Stomach (tissue), 9 donors: ENCODE data around the gene ZCCHC7. TPM values are rescaled to one million over a fixed set of nuclear protein-coding genes. Genes with fewer than 3 reads are reported as not detected.

Experiments used
- DNase-seq, 2 donors: peaks; one replicate each; pipeline versions ENCODE4 v3.0.0 to v3.0.0-alpha.2; 2013 to 2019
- H3K27ac ChIP-seq, 5 donors: fragments of 200-600 bp in 4 of 5; sonication (generic) in 4 of 5; one replicate each; pipeline ENCODE4 v1.5.1; 2013 to 2019; ENCODE audit warnings: mild to moderate bottlenecking in 1 of 5, moderate library complexity in 1 of 5
- H3K27me3 ChIP-seq, 3 donors: fragments of 200-600 bp; sonication (generic); one replicate each; pipeline ENCODE4 v1.5.1; 2017 to 2019; ENCODE audit warnings: mixed run types in 1 of 3
- H3K36me3 ChIP-seq, 4 donors: fragments of 200-600 bp; sonication (generic); 1 replicate in 3 of 4; 2 replicates in 1 of 4; pipeline ENCODE4 v1.5.1; 2016 to 2019
- H3K4me1 ChIP-seq, 4 donors: fragments of 200-600 bp; sonication (generic); one replicate each; pipeline ENCODE4 v1.5.1; 2016 to 2019
- H3K4me3 ChIP-seq, 4 donors: fragments of 200-600 bp; sonication (generic) in 3 of 4; one replicate each; pipeline ENCODE4 v1.5.1; 2016 to 2019; ENCODE audit warnings: mild to moderate bottlenecking in 1 of 4
- H3K9me3 ChIP-seq, 4 donors: fragments of 200-600 bp; sonication (generic); one replicate each; pipeline ENCODE4 v1.5.1; 2016 to 2019
- EP300 ChIP-seq: sonication (generic); formaldehyde crosslinking; IDR thresholded peaks from one replicate; pipeline ENCODE4 v1.6.1; 2017; ENCODE audit warnings: antibody characterized with exemption
- POLR2A ChIP-seq, 4 donors: fragments of 450-650 bp; IDR thresholded peaks; one replicate each; pipeline ENCODE4 v1.6.1; 2016; ENCODE audit warnings: antibody characterized with exemption in 4 of 4, control low read depth in 2 of 4, mild to moderate bottlenecking in 1 of 4, moderate library complexity in 1 of 4
- POLR2AphosphoS5 ChIP-seq, 3 donors: sonication (generic); formaldehyde crosslinking; IDR thresholded peaks; one replicate each; pipeline ENCODE4 v1.6.1; 2016; ENCODE audit warnings: antibody characterized with exemption in 3 of 3
- WGBS, 5 donors: extraction: QIAGEN DNeasy Blood & Tissue Kit in 3 of 5; methylation state at CpG; one replicate each; pipeline versions ENCODE4 v1.1.5 to v1.1.7; 2013 to 2018; 5-methylcytosine and 5-hydroxymethylcytosine counted together
- intact Hi-C: fragments of 100-400 bp; cut with DNase I; formaldehyde crosslinking; loops from one replicate; pipeline ENCODE4 v1.15.1; 2023; ENCODE audit warnings: low total_unique reads
- polyA plus RNA-seq, 3 donors: library from polyadenylated mRNA; stranded (reverse); fragments of 200-250 nt; gene quantifications; one replicate each; pipeline ENCODE4 v1.2.3, GENCODE V29; 2013
- total RNA-seq, 5 donors: library from RNA; depleted of rRNA; stranded (reverse); fragments of >200 nt; gene quantifications; one replicate each; pipeline versions ENCODE4 v1.1.0 to v1.2.3, GENCODE V29; 2014 to 2016
- TF ChIP-seq, protein P1 (sequence below), 7 experiments: fragments of 450-650 bp in 4 of 7; fragments of 200-600 bp in 3 of 7; sonication (generic) in 3 of 7; IDR thresholded peaks; one replicate each; pipeline ENCODE4 v1.5.1; 2016 to 2019; ENCODE audit warnings: antibody characterized with exemption in 7 of 7, control low read depth in 2 of 7, mild to moderate bottlenecking in 1 of 7
- donor health status: healthy with polysubstance abuse.
- donor health status: Bipolar disorder and iron deficiency.
- donor health status: healthy.

The ZCCHC7 gene
- total and polyA plus RNA-seq, 8 donors: 7.9 to 67.1 (median 17.6) TPM

DNA sequence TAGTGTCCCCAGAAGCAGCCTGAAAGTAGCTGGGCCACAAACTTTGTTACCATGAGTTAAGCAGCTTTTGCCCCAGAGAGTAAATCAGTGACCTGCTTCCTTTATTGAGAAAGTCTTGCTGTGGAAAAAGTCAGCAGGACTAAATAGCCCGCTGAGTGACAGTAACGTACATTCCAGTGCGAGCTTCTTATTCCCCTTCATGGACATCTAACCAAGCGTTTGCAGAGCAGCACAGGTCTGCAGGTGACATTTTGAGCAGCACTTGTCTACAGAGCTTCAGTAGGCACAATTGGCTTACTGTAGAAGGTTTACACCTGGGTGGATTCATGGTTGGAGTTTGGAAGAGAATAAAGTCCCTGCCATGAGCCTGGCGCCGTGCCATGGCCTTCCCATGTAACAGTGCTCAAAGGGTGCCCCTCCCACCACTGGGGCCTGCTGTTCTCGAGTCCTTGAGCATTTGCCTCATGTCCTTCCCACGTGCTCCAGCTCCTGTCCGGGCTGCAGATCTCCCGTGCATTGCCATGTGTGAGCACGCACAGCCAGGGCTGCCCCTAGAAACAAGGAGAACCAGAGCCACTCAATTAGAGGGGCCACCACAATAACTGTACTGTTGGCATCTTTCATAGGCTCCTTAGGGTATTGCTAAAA, 260.8 kb downstream of the ZCCHC7 start:
- TF ChIP-seq, protein P1, sequence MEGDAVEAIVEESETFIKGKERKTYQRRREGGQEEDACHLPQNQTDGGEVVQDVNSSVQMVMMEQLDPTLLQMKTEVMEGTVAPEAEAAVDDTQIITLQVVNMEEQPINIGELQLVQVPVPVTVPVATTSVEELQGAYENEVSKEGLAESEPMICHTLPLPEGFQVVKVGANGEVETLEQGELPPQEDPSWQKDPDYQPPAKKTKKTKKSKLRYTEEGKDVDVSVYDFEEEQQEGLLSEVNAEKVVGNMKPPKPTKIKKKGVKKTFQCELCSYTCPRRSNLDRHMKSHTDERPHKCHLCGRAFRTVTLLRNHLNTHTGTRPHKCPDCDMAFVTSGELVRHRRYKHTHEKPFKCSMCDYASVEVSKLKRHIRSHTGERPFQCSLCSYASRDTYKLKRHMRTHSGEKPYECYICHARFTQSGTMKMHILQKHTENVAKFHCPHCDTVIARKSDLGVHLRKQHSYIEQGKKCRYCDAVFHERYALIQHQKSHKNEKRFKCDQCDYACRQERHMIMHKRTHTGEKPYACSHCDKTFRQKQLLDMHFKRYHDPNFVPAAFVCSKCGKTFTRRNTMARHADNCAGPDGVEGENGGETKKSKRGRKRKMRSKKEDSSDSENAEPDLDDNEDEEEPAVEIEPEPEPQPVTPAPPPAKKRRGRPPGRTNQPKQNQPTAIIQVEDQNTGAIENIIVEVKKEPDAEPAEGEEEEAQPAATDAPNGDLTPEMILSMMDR (IDR thresholded peaks at IDR 0.05): no peak
- TF ChIP-seq EP300 (no peak), POLR2AphosphoS5 (IDR thresholded peaks at IDR 0.05) (no peak), POLR2A (IDR thresholded peaks at IDR 0.05) (no peak)
- no peak for DNase-seq
- intact Hi-C loops: no loop called here
- Histone ChIP-seq H3K9me3 (no peaks in the 10 kb centered on the region), H3K27ac (no peak overlapping the region), H3K4me3 (no peak overlapping the region), H3K36me3 (no peaks in the 10 kb centered on the region), H3K27me3 (no peaks in the 10 kb centered on the region), H3K4me1 (no peaks in the 10 kb centered on the region)
- 81 to 90% (median 86%) methylated on average over 8 to 11 of the region's 11 CpGs for WGBS, 5 donors

DNA sequence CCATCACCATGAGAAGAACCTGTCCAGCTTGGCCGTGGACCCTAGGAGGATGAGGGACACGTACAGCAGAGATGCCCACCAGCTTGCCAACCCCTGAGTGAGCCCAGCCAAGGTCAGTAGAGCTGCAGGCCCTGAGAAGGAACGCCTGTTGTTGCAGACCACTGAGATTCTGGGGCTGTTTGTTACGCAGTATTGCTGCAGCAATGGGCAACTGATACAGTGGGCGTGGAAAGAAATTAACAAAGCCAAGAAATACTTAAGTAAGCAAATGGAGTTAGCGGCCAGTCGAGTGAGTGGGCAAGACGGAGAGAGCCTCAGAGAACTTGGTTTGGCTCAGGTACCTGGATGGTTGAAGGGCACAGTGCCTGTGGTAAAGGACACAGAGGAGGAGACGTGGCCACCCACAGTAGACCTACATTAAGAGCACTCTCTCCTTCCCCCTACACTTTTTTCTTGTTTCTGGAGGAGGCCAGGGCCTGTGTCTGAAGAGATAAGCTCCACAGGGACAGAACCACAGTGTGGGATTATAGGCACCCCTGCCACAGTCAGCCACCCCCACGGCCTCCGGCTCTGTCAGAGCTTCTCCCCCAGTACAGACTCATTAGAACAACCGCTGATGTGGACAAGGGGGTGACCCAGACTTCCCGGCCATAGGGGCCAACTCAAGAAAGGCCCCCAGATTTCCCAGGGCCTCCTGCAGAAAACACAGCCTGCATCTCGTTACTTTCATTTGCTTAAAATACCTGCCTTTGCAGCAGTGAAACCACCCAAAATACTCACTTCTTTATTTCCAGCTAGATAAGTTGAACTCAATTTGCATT, 262.0 kb downstream of the ZCCHC7 start:
- WGBS, 5 donors: 75 to 89% (median 87%) methylated on average over 14 of the region's 14 CpGs
- intact Hi-C loops: no loop called here
- Histone ChIP-seq H3K4me3 (no peak overlapping the region), H3K9me3 (no peaks in the 10 kb centered on the region), H3K27ac (no peak overlapping the region), H3K36me3 (no peaks in the 10 kb centered on the region), H3K4me1 (no peaks in the 10 kb centered on the region), H3K27me3 (no peaks in the 10 kb centered on the region)
- no peak for DNase-seq
- no peak for TF ChIP-seq POLR2AphosphoS5 (IDR thresholded peaks at IDR 0.05)
- TF ChIP-seq, protein P1 (IDR thresholded peaks at IDR 0.05): no peak

- TF ChIP-seq EP300: no peak
- TF ChIP-seq, protein P1 (IDR thresholded peaks at IDR 0.05): no peak
- TF ChIP-seq POLR2AphosphoS5 (IDR thresholded peaks at IDR 0.05): no peak
- no peak for TF ChIP-seq POLR2A (IDR thresholded peaks at IDR 0.05)
- Histone ChIP-seq H3K4me3 (no peak overlapping the region), H3K36me3 (no peaks in the 10 kb centered on the region), H3K27ac (no peak overlapping the region), H3K9me3 (no peaks in the 10 kb centered on the region), H3K27me3 (no peaks in the 10 kb centered on the region), H3K4me1 (no peaks in the 10 kb centered on the region)
- DNase-seq: no peak
- intact Hi-C loops: no loop called here
- 63 to 67% (median 65%) methylated on average over 5 of the region's 5 CpGs for WGBS, 5 donors
Measured at GRCh38 chr9:37382982-37383357, 262.6 kb downstream of the ZCCHC7 start.

DNA sequence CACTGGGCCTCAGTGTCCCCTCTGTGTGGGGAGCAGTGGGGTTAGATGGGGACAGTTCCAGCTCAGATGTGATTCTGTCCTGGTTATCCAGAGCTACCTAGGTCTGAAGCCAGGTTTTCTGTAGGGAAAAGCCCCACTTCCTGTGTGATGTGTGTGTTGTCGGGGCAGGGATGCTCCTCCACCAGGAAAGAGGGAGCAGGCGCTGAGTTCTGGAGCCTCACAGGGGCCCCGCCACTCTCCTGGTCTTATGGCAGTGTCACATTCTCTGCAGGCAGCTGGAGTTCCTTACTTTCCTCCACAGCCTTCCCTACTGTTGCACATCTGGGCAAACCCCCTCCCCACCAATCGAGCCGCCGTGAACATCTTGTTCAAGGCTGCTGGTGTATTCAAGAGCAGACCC, 263.0 kb downstream of the ZCCHC7 start:
- intact Hi-C loops: no loop called here
- Histone ChIP-seq H3K27me3 (no peaks in the 10 kb centered on the region), H3K9me3 (no peaks in the 10 kb centered on the region), H3K27ac (no peak overlapping the region), H3K4me1 (no peaks in the 10 kb centered on the region), H3K36me3 (no peaks in the 10 kb centered on the region), H3K4me3 (no peak overlapping the region)
- TF ChIP-seq EP300: no peak
- TF ChIP-seq, protein P1 (IDR thresholded peaks at IDR 0.05): no peak
- no peak for TF ChIP-seq POLR2A (IDR thresholded peaks at IDR 0.05)
- TF ChIP-seq POLR2AphosphoS5 (IDR thresholded peaks at IDR 0.05): no peak
- DNase-seq: no peak
- 62 to 88% (median 85%) methylated on average over 6 of the region's 6 CpGs for WGBS, 5 donors
